K562 treated with DMSO at 1 percent for 24 hours (cell line): ENCODE data around the gene CCR2. TPM values are rescaled to one million over a fixed set of nuclear protein-coding genes. Genes with fewer than 3 reads are reported as not detected.

ENCODE experiments used
- total RNA-seq: library from RNA; unstranded; fragments of 300-600 nt; gene quantifications from 2 replicates; pipeline ENCODE4 v1.2.3, GENCODE V29; 2022; ENCODE audit warnings: low read depth; ENCODE audit not compliant: insufficient read depth

Gene CCR2
- not detected in 2 replicates for total RNA-seq

GRCh38 chr3:46353647-46354410 is at the start of gene CCR2:
CCR2 (plus strand) TSS chr3:46354111; CDS start chr3:46357528, 3,417 bp downstream.

GRCh38 chr3:46370839-46371518 is 17.1 kb downstream of the CCR2 start, which contains the start of gene CCR5:
CCR5 (plus strand) TSS chr3:46370946; CDS start chr3:46372903, 1,957 bp downstream.

DNA sequence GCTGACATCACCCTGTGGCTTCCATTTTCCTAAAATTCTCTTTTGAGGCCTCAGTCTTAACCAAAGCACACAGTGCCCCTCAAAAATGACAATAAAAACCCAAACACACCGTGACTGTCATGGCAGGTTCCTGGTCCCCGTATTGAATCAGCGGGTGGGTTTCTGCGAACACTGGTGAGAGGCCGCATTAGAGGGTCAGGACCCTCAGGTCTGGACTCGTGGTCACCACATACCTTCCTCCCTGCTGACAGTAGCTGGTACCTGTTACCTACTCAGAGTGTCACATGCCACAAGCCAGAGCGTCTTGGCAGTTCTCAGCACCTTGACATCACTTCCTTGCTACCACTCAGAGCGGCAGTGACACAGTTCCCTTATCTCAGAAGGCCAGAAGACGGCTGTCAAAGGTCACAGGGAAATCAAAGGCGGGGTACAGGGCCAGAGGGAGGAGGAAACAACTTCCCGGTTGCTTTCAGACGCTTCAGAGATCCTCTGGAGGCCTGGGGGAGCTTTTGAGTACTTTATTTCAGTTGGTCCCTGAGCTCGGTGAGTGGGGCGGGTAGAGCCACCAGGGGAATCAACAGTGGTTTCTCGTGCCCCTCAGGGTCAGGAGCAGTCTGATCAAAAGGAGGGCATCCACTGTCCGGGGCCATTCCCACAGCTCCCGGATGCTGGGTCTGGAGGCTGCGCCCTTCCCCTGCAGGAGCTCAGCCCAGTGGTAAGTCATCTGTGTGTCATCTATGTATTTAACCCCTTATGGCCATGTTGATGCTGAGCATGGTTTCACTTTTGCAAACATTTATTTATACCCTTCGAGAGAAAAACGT is 53.1 kb downstream of the CCR2 start, which contains the start of the genes CCR5AS and CCRL2:
Gene CCR5AS, minus strand, starts transcription at position 279 of the 824 bp plus-strand sequence.
Gene CCRL2, plus strand, starts transcription at position 472 of the 824 bp plus-strand sequence. CDS start 821 bp downstream, outside the sequence.

Other genes with a start within 250 kb of the CCR2 start
- gene CCR1, start 145.8 kb upstream of the CCR2 start, total RNA-seq, result not detected in 2 replicates
- gene CCR3, start 111.7 kb upstream of the CCR2 start, total RNA-seq, result not detected in 2 replicates
- not detected in 2 replicates for gene CCR5, start 16.8 kb downstream of the CCR2 start, total RNA-seq
- 16.5 and 19.0 TPM in 2 replicates for gene CCRL2, start 53.1 kb downstream of the CCR2 start, total RNA-seq
- gene LTF, start 110.8 kb downstream of the CCR2 start, total RNA-seq, result not detected in 2 replicates
- gene RTP3, start 143.9 kb downstream of the CCR2 start, total RNA-seq, result not detected in 2 replicates
- gene LRRC2, start 212.2 kb downstream of the CCR2 start, total RNA-seq, result not detected in 2 replicates